ENCODE results near the gene RPTOR.

- TF ChIP-seq CTCF (IDR thresholded peaks at IDR 0.05 in 2 of 3, conservative IDR thresholded peaks at IDR 0.05 in 1 of 3; ENCODE audit: control insufficient read depth in 2 of 3, extremely low read depth in 1 of 3, insufficient read depth in 1 of 3, low read depth in 3 of 3, low read length in 3 of 3) (no peak), POLR2AphosphoS5 (IDR thresholded peaks at IDR 0.05; ENCODE audit: low read length) (no peak), NR2C2 (IDR thresholded peaks at IDR 0.05; ENCODE audit: borderline replicate concordance, control insufficient read depth, insufficient read length, low read depth) (no peak), ESRRA (IDR thresholded peaks at IDR 0.05; ENCODE audit: low read length) (no peak), POLR2AphosphoS2 (IDR thresholded peaks at IDR 0.05; ENCODE audit: low read depth, low read length) (no peak), EZH2 (IDR thresholded peaks at IDR 0.05; ENCODE audit: borderline replicate concordance, control insufficient read depth, low read depth, low read length) (no peak), RCOR1 (conservative IDR thresholded peaks at IDR 0.05; ENCODE audit: low read depth, low read length) (no peak), GATAD2B (conservative IDR thresholded peaks at IDR 0.05; ENCODE audit: low read depth) (no peak), MTA2 (IDR thresholded peaks at IDR 0.05; ENCODE audit: low read depth) (no peak), SP1 (IDR thresholded peaks at IDR 0.05; ENCODE audit: low read depth, low read length) (no peak), CBX3 (IDR thresholded peaks at IDR 0.05; ENCODE audit: borderline replicate concordance, low read depth) (no peak), ZBTB40 (IDR thresholded peaks at IDR 0.05; ENCODE audit: borderline replicate concordance) (no peak), ZNF274 (IDR thresholded peaks at IDR 0.05; ENCODE audit: insufficient read depth, insufficient read length) (no peak)
These were observed 207.4 kb downstream of the RPTOR start for GRCh38 chr17:80751946-80752581.
